Measurements from ENCODE around the gene RPL29.
"Not testable (repeated sequence)": the region's sequence is repeated elsewhere in the genome, so short reads cannot be mapped to it uniquely, and the experiment has no call there.

The RPL29 gene

GRCh38 chr3:51997172-51997571 is 1.5 kb upstream of the RPL29 start:
- no peak for DNase-seq (ENCODE audit: low spot score)
- peak overlapping the region; percentile 64 for H3K27ac ChIP-seq
- POLR2A ChIA-PET (ENCODE audit: low non-redundant PET), result no interaction called here
- no peak for TF ChIP-seq CTCF (conservative IDR thresholded peaks at IDR 0.05; ENCODE audit: low read depth)
- CTCF ChIA-PET, result no interaction called here

GRCh38 chr3:51994530-51994929 is 1.2 kb downstream of the RPL29 start:
- ChIA-PET POLR2A (ENCODE audit: low non-redundant PET) (no interaction called here), CTCF (no interaction called here)
- DNase-seq (ENCODE audit: low spot score), result no peak
- H3K27ac ChIP-seq, result peak overlapping the region; percentile 98
- no peak for TF ChIP-seq CTCF (conservative IDR thresholded peaks at IDR 0.05; ENCODE audit: low read depth)

GRCh38 chr3:51993657-51994056 is 2.0 kb downstream of the RPL29 start:
- DNase-seq (ENCODE audit: low spot score); CTCF ChIA-PET; POLR2A ChIA-PET (ENCODE audit: low non-redundant PET): not testable (repeated sequence)
- peak overlapping the region; percentile 98 for H3K27ac ChIP-seq

- ChIA-PET POLR2A (ENCODE audit: low non-redundant PET) (interaction anchor here (0.7 to 1.3 kb wide), 2 partner anchors 9 to 57 kb away, joined by 3 to 5 read pairs; partner anchors contain the start of gene ACY1), CTCF (interaction anchor here (0.6 kb wide), 1 partner anchor 64 kb away, joined by 3 read pairs; no protein-coding TSS in a partner anchor)
Measured at GRCh38 chr3:51992017-51992682, 3.5 kb downstream of the RPL29 start.

GRCh38 chr3:51990501-51990971 is 5.2 kb downstream of the RPL29 start:
- DNase-seq (ENCODE audit: low spot score); POLR2A ChIA-PET (ENCODE audit: low non-redundant PET): not testable (repeated sequence)
- peak overlapping the region; percentile 98 for H3K27ac ChIP-seq
- CTCF ChIA-PET, result interaction anchor here (0.6 kb wide), 1 partner anchor 25 kb away, joined by 3 read pairs; no protein-coding TSS in a partner anchor

More at GRCh38 chr3:51992017-51992682, 3.5 kb downstream of the RPL29 start:
- peak overlapping the region; percentile 98 for H3K27ac ChIP-seq
- no peak for TF ChIP-seq CTCF (conservative IDR thresholded peaks at IDR 0.05; ENCODE audit: low read depth)
- DNase-seq (ENCODE audit: low spot score), result no peak

- ChIA-PET POLR2A (ENCODE audit: low non-redundant PET) (no interaction called here), CTCF (no interaction called here)
- no peak for TF ChIP-seq CTCF (conservative IDR thresholded peaks at IDR 0.05; ENCODE audit: low read depth)
- peak overlapping the region; percentile 98 for H3K27ac ChIP-seq
- no peak for DNase-seq (ENCODE audit: low spot score)
Measured at GRCh38 chr3:51988286-51989146, 7.2 kb downstream of the RPL29 start.

DNA sequence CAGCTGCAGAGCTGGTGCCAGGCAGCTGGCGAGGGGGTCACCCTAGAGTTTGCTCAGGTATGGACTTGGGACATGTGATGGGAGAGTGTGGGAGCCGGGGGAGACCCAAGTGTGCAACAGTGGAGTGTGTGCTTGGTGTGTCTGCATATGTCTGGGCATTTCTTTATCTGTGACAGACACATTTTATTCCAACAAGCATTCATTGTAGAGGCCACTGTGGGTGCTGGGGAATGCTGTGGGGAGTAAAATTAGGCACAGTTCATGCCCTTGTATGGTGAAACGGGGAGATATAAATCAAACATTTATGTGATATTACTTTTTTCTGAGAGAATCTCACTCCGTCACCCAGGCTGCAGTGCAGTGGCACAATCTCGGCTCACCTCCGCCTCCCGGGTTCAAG is 8.1 kb downstream of the RPL29 start:
- no peak for TF ChIP-seq CTCF (conservative IDR thresholded peaks at IDR 0.05; ENCODE audit: low read depth)
- CTCF ChIA-PET, result no interaction called here
- H3K27ac ChIP-seq, result peak overlapping the region; percentile 98
- DNase-seq (ENCODE audit: low spot score), result no peak
- POLR2A ChIA-PET (ENCODE audit: low non-redundant PET), result no interaction called here
